Activated T-cell treated with anti-CD3 and anti-CD28 coated beads for 1 hour (primary cell): ENCODE measurements around the gene SMCR8.
"Not testable (repeated sequence)": the region's sequence is repeated elsewhere in the genome, so short reads cannot be mapped to it uniquely, and the experiment has no call there.

ENCODE experiments used
- DNase-seq: peaks from one replicate; pipeline ENCODE4 v3.0.0-alpha.2; 2020; ENCODE audit warnings: low read depth

The SMCR8 gene

GRCh38 chr17:18318117-18318516, 3.0 kb downstream of the SMCR8 start:
- no peak for DNase-seq

GRCh38 chr17:18318771-18319450, 3.8 kb downstream of the SMCR8 start:
- DNase-seq, result no peak

GRCh38 chr17:18319604-18320256, 4.6 kb downstream of the SMCR8 start:
- DNase-seq, result no peak

- DNase-seq, result no peak
Measured at GRCh38 chr17:18320301-18320700, 5.2 kb downstream of the SMCR8 start.

- no peak for DNase-seq
Measured at GRCh38 chr17:18321309-18321708, 6.2 kb downstream of the SMCR8 start.

- no peak for DNase-seq
Measured at GRCh38 chr17:18322522-18322921, 7.4 kb downstream of the SMCR8 start.

- DNase-seq, result no peak
Measured at GRCh38 chr17:18323007-18323406, 7.9 kb downstream of the SMCR8 start.

GRCh38 chr17:18323507-18324139, 8.5 kb downstream of the SMCR8 start:
- no peak for DNase-seq

- DNase-seq, result no peak
Measured at GRCh38 chr17:18324140-18325050, 9.3 kb downstream of the SMCR8 start.

- no peak for DNase-seq
Measured at GRCh38 chr17:18326039-18326438, 10.9 kb downstream of the SMCR8 start.

- DNase-seq, result no peak
Measured at GRCh38 chr17:18326572-18326971, 11.5 kb downstream of the SMCR8 start.

GRCh38 chr17:18327093-18327492, 12.0 kb downstream of the SMCR8 start:
- DNase-seq, result no peak

GRCh38 chr17:18327556-18327955, 12.5 kb downstream of the SMCR8 start:
- no peak for DNase-seq

GRCh38 chr17:18328643-18329204, 13.6 kb downstream of the SMCR8 start:
- DNase-seq, result no peak

- no peak for DNase-seq
Measured at GRCh38 chr17:18331879-18332278, 16.8 kb downstream of the SMCR8 start.

- DNase-seq, result no peak
Measured at GRCh38 chr17:18332909-18333489, 17.9 kb downstream of the SMCR8 start.

GRCh38 chr17:18338158-18338557, 23.1 kb downstream of the SMCR8 start:
- DNase-seq, result not testable (repeated sequence)

GRCh38 chr17:18339933-18340332, 24.8 kb downstream of the SMCR8 start:
- no peak for DNase-seq

- DNase-seq, result no peak
Measured at GRCh38 chr17:18344021-18344420, 28.9 kb downstream of the SMCR8 start.

GRCh38 chr17:18353541-18353940, 38.4 kb downstream of the SMCR8 start:
- no peak for DNase-seq

- DNase-seq, result no peak
Measured at GRCh38 chr17:18356624-18357023, 41.5 kb downstream of the SMCR8 start.

- DNase-seq, result no peak
Measured at GRCh38 chr17:18360518-18360917, 45.4 kb downstream of the SMCR8 start.
